ENCODE data around the gene KIF26A.

GRCh38 chr14:104102282-104102914 lies 36.0 kb upstream of the KIF26A start:
- TF ChIP-seq RAD21 (IDR thresholded peaks at IDR 0.05; ENCODE audit: low read length) (no peak), MXI1 (IDR thresholded peaks at IDR 0.05; ENCODE audit: borderline replicate concordance, low read depth, low read length) (no peak)

Data from IMR-90 (cell line).